ENCODE data around the gene PRDM4. TPM values are rescaled to one million over a fixed set of nuclear protein-coding genes. Genes with fewer than 3 reads are reported as not detected.

The PRDM4 gene
- total and polyA plus RNA-seq, 5 experiments from 2014 or later = 11.1 to 40.4 (median 19.1) TPM

Other genes with a start within 250 kb of the PRDM4 start
- 10 to 100 TPM; 33.3 to 35.6 TPM for gene PWP1, start 75.3 kb downstream of the PRDM4 start, total RNA-seq
- 10 to 100 TPM; 70.5 to 75.6 (median 75.5) TPM for gene PWP1, start 75.3 kb downstream of the PRDM4 start, polyA plus RNA-seq
- gene ASCL4, start 13.6 kb upstream of the PRDM4 start, total RNA-seq = not detected
- not detected for gene ASCL4, start 13.6 kb upstream of the PRDM4 start, polyA plus RNA-seq